ENCODE data around the gene CAPN9.
"Not testable (repeated sequence)": the region's sequence is repeated elsewhere in the genome, so short reads cannot be mapped to it uniquely, and the experiment has no call there.

Gene CAPN9

GRCh38 chr1:230747127-230747730 is at the start of gene CAPN9:
TSS of gene CAPN9 (plus strand) at chr1:230747388. CDS start at chr1:230747497, 109 bp downstream.
- DNase-seq, result no peak

- no peak for DNase-seq
These were observed 49.1 kb upstream of the CAPN9 start for GRCh38 chr1:230698130-230698529.

- not testable (repeated sequence) for DNase-seq
These were observed 48.2 kb upstream of the CAPN9 start for GRCh38 chr1:230698964-230699363.

GRCh38 chr1:230699716-230700115 is 47.5 kb upstream of the CAPN9 start:
- no peak for DNase-seq

- DNase-seq, result no peak
These were observed 47.1 kb upstream of the CAPN9 start for GRCh38 chr1:230700132-230700531.

GRCh38 chr1:230701434-230701833 is 45.8 kb upstream of the CAPN9 start:
- DNase-seq, result no peak

GRCh38 chr1:230701895-230702768 is 45.1 kb upstream of the CAPN9 start:
- no peak for DNase-seq

GRCh38 chr1:230702934-230703678 is 44.1 kb upstream of the CAPN9 start:
- no peak for DNase-seq

- DNase-seq, result no peak
These were observed 43.4 kb upstream of the CAPN9 start for GRCh38 chr1:230703679-230704385.

- no peak for DNase-seq
These were observed 42.4 kb upstream of the CAPN9 start for GRCh38 chr1:230704830-230705229.

GRCh38 chr1:230705289-230706019 is 41.7 kb upstream of the CAPN9 start:
- DNase-seq, result no peak

GRCh38 chr1:230706020-230706699 is 41.0 kb upstream of the CAPN9 start:
- no peak for DNase-seq

GRCh38 chr1:230706887-230707731 is 40.1 kb upstream of the CAPN9 start:
- DNase-seq, result no peak

- no peak for DNase-seq
These were observed 39.2 kb upstream of the CAPN9 start for GRCh38 chr1:230707732-230708630.

GRCh38 chr1:230708631-230709580 is 38.3 kb upstream of the CAPN9 start:
- DNase-seq, result no peak

GRCh38 chr1:230709619-230710542 is 37.3 kb upstream of the CAPN9 start:
- DNase-seq, result no peak

- no peak for DNase-seq
These were observed 36.7 kb upstream of the CAPN9 start for GRCh38 chr1:230710543-230710904.

Measured in NCI-H1092 (cell line).